Fibroblast of gingiva (primary cell): ENCODE measurements around the gene MIPOL1.

Source experiments
- DNase-seq: peaks from one replicate; pipeline ENCODE4 v3.0.0-alpha.2; 2011; ENCODE audit warnings: low read depth

Gene MIPOL1

DNA sequence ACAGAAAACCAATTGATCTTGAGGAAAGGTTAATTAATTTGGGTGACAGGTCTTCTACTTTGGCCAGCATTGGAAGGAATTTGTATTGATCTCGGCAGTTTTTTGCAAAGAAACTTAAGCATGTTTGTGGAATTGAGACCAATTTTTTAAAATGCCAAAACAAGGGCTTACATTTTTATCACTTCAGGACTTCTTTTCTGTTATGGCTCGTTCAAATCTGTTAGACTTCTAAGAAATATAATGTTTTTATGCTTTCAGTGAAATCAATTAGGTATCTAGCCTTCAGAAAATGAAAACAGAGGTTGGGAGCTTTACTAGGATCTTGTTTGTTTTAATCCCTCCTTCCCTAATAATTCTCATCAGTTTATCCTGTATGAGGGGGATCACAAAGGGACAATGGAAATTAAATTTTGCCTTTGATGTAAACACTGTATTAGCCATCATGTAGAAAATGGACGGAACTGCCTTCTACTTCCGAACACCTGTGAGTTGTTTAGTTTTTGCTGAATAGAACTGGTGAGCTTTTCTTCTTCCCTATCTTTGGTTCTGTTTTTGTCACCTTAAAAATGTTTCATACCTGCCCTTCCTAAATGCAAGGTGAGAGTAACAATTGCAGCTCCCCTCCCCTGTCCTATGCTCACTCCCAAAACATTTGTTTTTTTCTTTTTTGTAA lies 389.5 kb downstream of the MIPOL1 start:
- DNase-seq, result no peak

DNA sequence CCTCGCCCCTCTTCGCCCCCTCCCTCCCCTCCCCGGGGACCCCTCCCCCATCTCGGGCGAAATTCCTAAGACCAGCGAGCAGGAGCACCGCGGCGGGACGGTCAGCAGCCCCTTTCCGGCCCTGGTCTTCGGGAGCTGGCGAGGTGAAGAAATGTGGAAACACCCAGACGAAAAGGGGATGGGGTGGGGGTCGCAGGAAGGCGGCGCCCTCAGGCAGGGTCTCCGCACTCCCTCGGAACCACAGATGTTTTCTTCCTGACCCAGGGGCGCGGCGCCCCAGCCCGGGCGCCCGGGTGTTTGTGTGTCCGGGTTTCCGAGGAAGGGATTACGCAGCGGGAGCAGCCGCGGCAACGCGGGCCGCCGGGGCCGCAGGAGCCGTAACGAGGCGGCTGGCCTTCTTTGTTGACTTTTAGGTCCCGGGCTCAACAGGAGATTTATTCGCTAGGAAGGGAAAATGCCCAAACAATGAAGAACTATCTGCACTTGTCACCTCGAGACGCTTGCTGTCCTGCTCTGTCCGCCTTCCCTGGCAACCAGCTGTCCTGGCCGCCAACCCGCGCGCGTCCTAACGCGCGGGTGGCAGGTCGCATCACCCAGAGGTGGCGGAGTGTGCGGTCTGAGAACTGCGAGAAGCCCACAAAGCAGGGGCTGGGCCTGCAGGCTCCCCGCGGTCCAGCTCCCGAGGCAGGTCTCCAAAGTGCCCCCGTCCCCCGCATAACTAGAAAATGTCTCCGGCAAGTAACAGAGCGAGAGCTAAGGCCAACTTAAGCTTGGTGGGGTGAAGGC lies 390.3 kb downstream of the MIPOL1 start:
- DNase-seq, result no peak

DNA sequence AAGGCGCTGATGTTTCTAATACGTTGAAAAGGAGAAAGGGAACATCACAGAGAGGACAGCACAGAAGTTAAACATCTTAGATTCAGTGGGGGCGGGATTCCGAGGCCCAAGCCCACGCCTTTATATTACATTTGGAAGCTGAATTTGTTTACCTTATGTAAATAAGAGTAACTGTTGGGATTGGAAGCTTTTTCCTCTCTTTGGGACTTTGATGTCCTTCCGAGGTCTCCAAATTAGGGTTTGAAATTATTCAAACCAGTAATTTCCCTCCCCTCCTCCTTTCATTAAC lies 390.9 kb downstream of the MIPOL1 start:
- no peak for DNase-seq

DNA sequence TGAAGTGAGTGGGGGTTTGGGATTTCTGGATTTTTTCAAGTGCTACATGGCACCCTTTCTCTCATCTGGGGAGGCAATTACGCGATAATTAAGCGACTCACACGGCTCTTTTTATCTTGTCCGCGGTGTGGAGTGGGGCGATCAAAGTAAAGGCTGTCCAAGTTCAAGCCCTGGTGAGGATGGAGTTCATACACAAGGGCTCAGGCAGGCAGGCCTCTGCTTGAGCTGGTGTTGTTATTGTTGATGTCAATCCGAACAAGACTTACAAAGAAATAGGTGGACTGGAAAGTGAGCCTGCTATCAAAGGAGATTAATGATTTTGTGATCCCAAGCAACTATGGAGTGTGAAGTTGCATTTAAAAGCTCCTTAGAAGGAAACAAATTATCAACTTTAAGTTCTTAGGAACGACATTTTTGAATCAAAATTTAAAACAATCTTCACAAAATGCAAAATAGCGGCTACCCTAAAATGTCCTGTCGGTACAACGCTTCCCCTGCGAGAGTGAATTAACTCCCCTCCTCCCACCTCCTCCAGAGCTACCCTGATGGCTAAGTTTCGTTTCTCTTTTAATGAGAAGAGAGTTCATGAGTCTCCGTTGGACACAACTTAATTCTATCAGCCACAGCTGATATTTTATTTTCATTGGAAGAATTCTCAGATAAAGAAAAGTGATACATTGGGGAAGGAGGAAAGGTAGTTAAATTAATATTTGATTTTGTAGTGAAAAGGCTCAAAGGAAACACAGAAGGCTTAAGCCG lies 391.4 kb downstream of the MIPOL1 start:
- DNase-seq, result no peak

DNA sequence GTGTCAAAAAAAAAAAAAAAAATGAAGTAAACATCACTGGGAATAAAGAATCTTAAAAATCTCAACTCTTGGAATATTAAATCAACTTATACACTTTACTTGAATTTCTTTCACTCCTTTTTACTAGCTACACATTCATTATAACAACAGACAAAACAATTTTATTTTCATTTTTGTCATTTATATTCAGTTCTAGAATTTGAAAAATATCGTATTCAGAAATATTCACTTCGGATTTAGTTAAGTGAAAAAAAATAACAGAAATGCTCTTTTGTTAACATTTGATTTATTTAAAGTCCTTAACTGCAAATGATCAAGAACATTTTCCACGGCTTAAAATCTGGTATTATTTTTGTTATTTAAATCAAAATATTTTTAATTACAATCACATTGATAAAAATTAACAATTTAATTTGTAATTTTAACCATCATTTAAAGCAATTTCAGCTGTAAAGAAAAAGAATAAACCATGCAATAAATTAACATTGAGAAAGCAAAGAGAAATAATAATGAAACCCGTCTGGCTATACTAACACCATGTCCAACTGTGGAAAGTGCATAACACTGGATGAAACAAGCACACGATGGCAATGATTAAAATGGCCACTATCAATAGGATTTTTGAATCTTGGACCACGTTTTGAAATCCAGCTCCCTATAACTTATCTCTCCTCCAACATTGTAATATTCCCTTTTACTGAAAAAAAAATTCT lies 392.1 kb downstream of the MIPOL1 start:
- DNase-seq, result no peak

DNA sequence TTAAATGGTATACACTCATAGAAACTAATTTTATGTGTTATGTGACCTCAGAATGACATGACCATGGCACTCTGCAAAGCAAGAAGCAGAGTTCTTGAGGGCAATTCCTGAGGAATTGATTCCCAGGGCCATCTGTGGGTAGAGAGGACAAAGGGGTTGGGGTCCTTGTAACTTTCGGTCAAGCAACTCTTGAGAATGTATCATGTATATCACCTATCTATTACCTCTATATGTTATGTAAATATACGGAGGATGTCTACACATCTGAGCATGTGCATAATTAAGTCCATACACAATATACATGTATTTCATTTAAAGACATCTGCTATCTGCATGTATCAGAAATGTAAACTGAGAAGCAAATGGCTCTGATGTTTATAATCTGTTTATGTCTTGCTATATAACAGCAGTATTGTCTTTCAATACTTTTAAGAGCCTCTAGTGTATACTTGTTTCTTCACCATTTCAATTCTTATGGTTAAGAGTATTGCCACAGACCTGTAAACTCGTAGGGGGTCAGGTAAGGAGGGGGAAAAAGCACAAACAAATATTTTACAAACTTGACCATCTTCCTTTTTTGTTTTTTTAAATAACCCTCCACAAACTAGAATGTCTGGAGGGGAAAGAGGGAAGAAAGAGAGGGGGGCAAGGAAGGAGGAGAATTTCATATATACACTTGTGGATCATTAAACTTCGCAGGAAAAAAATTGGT lies 392.8 kb downstream of the MIPOL1 start:
- no peak for DNase-seq

DNA sequence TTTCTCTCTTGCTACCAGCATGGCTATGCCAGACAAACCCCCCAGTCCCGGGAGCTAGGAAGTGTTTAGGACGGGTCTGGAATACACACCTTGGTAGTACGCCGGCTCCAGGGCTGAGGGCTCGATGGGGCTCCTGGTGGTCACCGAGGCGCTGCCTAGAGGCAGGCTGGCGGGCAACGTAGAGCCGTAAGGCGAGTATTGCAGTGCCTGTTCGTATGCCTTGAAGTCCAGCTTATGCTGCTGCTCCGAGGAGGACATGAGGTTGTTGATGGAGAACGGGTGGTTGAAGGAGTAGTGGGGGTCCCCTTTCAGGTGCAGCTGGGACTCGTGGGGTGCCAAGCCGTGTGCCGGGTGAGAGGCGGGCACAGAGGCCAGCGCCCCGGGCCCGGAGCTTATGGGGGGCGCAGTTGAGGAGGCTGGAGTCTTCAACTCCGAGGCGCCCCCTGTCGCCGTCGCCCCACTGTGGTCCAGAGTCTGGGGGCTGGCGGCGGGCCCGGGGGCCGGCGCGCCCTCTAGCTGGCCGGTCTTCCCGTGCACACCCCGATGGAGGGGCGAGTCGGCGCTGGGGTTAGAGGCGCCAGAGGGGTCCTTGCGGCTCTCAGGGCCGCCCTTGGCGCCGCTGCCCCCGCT lies 393.7 kb downstream of the MIPOL1 start:
- DNase-seq, result no peak

DNA sequence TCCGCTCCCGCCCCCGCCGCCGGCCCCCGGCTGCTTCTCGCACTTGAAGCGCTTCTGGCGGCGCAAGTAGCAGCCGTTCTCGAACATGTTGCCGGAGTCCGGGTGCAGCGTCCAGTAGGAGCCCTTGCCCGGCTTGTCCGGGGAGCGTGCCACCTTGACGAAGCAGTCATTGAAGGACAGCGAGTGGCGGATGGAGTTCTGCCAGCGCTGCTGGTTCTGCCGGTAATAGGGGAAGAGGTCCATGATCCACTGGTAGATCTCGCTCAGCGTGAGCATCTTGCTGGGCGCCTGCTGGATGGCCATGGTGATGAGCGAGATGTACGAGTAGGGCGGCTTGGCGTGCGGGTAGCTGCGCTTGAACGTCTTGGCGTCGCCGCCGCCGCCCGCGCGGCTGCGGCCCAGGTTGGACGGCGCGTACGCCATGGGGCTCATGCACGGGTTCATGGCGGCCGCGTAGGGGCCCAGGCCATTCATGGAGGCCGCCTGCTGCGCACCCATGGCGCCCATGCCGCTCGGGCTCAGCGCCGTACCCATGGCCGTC lies 394.3 kb downstream of the MIPOL1 start:
- no peak for DNase-seq

DNA sequence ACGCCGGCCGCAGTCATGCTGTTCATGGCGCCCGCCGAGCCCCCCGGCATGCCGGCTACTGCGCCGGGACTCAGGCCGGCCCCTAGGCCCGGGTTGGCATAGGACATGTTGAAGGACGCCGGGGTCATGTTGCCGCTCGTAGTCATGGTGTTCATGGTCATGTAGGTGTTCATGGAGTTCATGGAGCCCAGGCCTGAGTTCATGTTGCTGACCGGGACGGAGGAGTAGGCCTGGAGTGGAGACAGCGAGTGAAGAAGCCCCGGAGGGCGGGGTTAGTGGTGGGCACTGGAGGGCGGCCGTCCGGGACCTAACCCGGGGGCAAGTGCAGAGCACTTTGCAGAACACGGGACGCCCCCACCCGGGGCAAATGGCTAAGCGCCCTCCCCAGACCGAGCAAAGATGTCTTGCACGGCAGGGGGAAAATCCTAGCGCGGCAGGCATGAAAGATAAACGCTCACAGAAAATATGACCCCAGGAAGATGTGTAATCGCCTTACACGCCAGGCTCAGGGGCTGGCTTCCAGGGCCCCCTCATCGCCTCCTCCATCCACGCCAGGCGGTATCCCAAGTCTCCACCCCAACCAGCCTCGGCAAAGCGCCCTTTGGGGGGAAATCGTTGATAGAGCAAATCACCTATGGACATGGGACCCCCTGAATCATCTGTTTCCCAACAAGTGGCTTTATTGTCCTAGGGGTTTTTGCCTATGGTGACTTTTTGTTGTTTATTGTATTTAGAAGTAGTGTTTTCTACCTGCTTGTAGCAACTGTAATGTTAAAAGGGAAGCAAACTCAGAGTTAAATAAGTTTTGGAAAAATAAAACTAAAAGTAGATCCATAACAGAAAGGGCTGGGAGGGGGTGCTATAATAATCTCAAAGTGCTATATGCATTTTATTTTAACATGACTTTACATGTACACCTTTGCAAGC lies 395.0 kb downstream of the MIPOL1 start:
- no peak for DNase-seq

DNA sequence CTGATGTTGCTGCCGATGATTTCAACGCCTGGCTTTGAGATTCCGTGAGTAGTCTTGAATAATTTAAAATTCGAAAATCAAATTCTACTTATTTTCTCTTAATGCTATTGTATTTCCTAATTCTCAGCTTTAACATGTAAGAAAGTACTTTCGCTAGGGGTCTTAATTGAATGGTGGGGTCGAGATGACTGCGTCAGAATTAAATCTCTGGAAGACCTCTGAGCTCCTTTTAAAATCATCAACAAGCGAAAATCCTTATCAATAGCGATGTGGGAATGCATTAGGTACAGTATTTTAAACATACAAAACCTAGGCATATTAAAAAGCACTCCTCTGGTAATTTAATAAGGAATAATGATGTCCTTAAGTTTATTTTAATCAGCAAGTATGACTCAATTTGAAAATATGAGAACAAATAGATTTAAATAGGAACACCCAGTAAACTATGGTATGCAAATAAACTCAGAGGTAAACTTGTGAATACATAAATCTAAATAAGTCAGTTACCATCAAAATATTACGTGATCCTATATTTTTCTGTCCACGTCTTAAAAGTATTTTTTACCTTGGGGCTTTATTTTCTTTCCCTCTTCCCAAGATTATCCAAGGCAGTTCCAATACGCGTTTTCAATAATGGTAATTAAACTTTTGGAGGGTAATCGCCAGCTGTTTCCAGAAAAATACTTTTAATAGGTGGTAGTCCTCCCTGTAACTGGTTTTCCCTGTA lies 395.9 kb downstream of the MIPOL1 start:
- no peak for DNase-seq

DNA sequence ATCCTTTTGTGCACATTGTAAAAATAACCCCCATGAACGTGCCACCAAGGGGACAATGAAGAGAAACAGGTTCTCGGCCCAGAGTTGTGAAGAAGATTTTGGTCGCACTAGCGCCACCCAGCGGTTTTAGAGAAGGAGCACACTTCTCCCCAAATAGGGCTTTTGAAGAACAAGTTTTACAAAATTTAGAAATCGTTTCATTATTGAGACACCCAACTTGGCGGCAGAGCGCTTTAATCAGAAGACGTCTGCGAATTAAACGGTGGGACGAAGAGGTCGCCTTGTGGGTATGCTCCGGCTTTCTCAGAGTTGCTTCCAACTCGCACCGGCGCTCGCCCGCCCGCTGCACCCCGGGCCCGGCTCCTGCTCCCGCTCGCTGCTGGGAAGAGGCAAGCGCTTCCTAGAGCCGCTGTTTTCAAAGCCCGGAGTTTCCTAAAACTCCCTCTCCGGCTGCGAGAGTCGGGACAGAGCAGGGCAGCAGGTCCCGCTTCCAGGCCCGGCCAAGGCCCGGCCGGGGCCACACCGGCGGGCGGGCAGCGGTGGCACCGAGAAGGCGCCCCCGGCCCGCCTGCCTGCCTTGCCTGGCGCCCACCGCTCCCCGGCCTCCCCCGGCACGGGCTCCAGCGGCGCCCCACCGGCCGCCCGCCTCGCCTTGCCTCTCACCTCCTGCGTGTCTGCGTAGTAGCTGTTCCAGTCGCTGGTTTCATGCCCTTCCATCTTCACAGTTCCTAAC lies 396.7 kb downstream of the MIPOL1 start:
- DNase-seq, result peak; percentile 68

DNA sequence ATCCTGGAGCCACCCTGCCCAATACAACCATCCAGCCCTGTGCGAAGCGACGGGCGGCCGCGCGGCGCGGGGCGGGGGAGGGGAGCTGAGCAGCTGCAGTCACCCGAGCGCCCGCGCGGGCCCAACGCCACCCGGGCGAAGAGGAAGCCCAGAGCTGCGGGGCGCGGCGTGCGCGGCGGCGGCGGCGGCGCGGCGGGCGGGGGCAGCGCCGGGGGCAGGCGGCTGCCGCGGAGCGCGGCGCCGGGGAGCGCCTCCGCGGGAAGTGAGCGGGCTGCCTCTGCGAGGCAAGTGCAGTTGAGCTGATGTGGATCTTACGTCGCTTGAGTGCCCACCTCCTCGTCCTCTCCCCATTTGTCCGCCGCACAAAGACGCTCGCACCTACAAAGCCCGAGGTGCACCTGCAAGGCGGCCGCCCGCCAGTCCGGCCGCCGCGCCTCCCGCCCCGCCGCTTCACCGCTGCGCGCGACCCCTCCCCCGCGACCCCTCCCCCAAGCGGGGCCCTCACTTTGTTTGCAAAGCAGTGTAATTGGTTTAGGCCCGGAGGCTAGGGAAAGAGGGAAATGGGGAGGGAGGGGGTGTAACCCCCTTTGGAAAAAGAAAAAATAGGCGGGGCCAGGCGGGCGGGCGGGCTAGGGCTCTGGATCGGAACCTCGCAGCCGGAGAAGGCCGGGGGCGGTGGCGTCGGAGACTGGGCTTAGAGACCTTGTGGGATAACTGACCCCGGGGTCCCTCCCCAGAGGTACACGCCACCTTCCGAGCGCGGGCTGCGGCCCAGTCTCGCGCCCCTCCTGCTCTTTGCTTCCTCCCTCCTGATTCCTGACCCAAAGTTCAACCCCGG lies 397.5 kb downstream of the MIPOL1 start, which contains the start of the genes FOXA1 and TTC6:
TSS of gene FOXA1 (minus strand) at position 279 of the 838 bp plus-strand sequence. CDS start at position 2, 277 bp downstream.
TSS of gene TTC6 (plus strand) at position 659 of the 838 bp plus-strand sequence. CDS start 26,436 bp downstream, outside the sequence.
- no peak for DNase-seq

DNA sequence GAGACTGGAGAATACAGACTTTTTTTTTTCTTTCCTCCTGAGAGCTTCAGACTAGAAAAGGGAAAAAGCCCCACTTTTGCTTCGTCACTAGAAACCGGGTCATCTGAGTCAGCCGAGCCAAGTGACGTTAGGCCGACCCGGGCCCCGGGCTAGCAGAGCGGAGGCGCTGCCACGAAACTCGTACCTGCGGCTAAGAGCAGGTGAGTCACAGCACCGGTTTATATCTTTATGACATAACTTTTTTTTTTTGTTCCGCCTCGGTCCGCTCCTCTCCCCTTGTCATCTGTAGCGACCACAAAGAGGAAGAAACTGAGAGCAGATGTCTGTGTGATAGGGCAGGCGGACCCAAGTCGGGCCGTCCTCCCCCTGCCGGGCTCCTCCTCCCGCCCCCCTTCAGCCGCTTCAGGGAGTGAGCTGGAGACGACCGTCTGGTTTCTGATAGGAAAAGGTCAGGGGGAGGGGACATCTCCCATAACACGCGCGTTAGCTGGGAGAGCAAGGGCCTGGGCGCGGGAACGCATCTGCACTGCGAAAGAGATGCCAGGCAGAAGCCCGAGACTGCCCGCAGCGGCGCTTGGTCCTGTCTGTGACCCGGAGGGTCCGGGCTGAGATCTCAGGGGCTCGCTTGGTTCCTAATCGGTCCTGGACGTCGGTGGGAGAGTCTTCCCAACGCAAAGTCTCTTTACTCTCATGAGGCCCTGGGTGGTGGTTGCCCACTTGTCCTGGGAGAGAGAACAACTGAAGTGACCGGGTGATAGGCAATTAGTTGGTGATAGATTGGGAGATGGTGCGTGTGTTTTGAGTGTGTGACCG lies 398.3 kb downstream of the MIPOL1 start:
- no peak for DNase-seq

DNA sequence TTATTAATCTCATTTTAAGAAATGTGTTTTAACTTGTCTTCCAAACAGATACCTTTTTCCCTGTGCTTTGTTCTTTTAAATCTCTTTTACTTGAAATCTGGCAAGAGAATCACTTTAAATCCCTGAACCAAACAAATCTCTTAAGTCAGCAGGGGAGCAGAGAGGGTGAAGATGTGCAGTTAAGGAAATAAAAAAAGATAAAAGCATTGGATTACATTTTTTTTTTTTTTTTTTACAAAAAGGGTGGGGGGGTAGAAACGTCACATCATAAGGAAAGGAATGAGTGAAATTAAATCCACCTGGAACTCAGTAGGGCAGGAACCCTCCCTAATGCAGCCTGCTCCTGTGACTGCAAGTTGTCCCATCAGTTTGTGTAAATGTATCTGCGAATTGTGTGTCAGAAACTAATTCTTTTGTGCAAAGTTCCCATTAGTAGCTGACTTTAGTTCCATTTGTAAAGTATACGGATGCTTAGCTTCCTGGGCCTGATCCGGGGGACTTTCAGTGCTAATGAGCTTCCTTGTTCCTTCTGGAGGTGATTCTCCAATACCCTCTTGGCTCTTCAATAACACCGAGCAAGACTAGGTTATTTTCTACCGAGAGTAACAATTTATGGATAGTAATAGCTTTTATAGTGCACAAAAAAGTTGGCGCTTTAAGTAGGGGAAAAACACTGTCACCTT lies 399.2 kb downstream of the MIPOL1 start:
- DNase-seq, result no peak

DNA sequence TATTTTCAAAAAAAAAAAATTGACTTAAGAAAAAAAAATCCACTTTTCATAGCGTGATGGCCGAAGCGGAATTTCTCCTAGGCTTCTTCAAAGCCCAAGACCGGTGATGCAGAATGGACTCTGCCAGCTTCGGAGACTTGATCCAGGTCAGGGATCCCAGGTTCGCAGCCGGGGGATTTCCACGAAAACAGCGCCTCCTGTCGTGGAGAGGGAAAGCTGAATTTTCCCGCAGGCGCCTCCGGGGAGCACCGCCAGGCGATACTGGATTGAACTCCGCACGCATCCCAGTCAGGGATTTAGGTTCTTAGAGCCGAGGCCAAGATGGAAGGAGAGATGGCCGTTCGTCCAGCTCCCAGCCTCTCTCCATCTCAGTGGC lies 399.8 kb downstream of the MIPOL1 start:
- no peak for DNase-seq
